ENCODE results near the gene MAP3K3. TPM values are rescaled to one million over a fixed set of nuclear protein-coding genes. Genes with fewer than 3 reads are reported as not detected.
A peak's percentile ranks its signal among the peaks of the same experiment; 100 is the strongest.

The MAP3K3 gene
- total RNA-seq, 4 donors from 2014 or later, result 21.8 to 58.7 (median 29.7) TPM

GRCh38 chr17:63741143-63741407 is 118.9 kb downstream of the MAP3K3 start:
- ATAC-seq, result peak; percentile 24 to 35
- peak overlapping the region; percentile 77 to 85 (median 82) for H3K4me3 ChIP-seq
- in situ Hi-C loops (cut with MboI; ENCODE audit: low sequenced_read_pairs in 4 of 4), result no loop called here
- peaks cover under 1 to 17% of the 10 kb centered on the region in 2 donors for H3K36me3 ChIP-seq
- H3K9me3 ChIP-seq, result no peaks in the 10 kb centered on the region
- TF ChIP-seq CTCF (IDR thresholded peaks at IDR 0.05 in 4 of 5, conservative IDR thresholded peaks at IDR 0.05 in 1 of 5) (no peak), POLR2A (IDR thresholded peaks at IDR 0.05) (no peak)
- peaks cover 14 to 16% of the 10 kb centered on the region in 2 donors for H3K4me1 ChIP-seq
- intact Hi-C loops (cut with DNase I; ENCODE audit: low total_unique reads), result loop anchor here (1.0 to 10.0 kb wide), 4 partner anchors 32 to 190 kb away; partner anchors contain the start of genes CCDC47, DCAF7, MAP3K3 and SMARCD2
- H3K27me3 ChIP-seq, result no peaks in the 10 kb centered on the region
- peak overlapping the region; percentile 86 to 92 (median 90) for H3K27ac ChIP-seq
- no peak for DNase-seq

- Histone ChIP-seq H3K4me3 (peak within 1 kb of the TSS; percentile 77 to 85 (median 82)), H3K27me3 (no peaks in the 10 kb centered on the region), H3K36me3 (peaks cover 3 to 22% of the 10 kb centered on the region in 2 donors), H3K27ac (peak within 1 kb of the TSS; percentile 86 to 92 (median 90)), H3K9me3 (no peaks in the 10 kb centered on the region), H3K4me1 (peaks cover 14% of the 10 kb centered on the region in 2 donors)
- intact Hi-C loops (cut with DNase I; ENCODE audit: low total_unique reads) (loop anchor here (1.0 to 10.0 kb wide), 4 partner anchors 32 to 191 kb away; partner anchors contain the start of genes CCDC47, DCAF7, MAP3K3 and SMARCD2), in situ Hi-C loops (cut with MboI; ENCODE audit: low sequenced_read_pairs in 4 of 4) (no loop called here)
- ATAC-seq (peak; percentile 94 to 98), DNase-seq (peak; percentile 98 to 99)
- TF ChIP-seq CTCF (IDR thresholded peaks at IDR 0.05 in 4 of 5, conservative IDR thresholded peaks at IDR 0.05 in 1 of 5) (no peak), POLR2A (IDR thresholded peaks at IDR 0.05) (peak; percentile 58 to 72)
Measured at GRCh38 chr17:63741408-63742173, 119.4 kb downstream of the MAP3K3 start, which contains the start of gene STRADA. TSS of gene STRADA (minus strand) at chr17:63741799. CDS start at chr17:63728369, 13,430 bp downstream.

Other genes starting within 250 kb of the MAP3K3 start
- gene CYB561, start 176.1 kb upstream of the MAP3K3 start, total RNA-seq, result 1 to 10 TPM; 2.2 to 6.5 (median 3.9) TPM
- 1 to 10 TPM; 1.7 to 6.3 (median 4.8) TPM for gene ACE, start 145.4 kb upstream of the MAP3K3 start, total RNA-seq
- not detected for gene KCNH6, start 99.1 kb upstream of the MAP3K3 start, total RNA-seq
- gene DCAF7, start 71.9 kb upstream of the MAP3K3 start, total RNA-seq, result 10 to 100 TPM; 16.5 to 34.1 (median 22.0) TPM
- 10 to 100 TPM; 28.7 to 37.4 (median 30.6) TPM for gene TACO1, start 21.5 kb upstream of the MAP3K3 start, total RNA-seq
- gene LIMD2, start 77.7 kb downstream of the MAP3K3 start, total RNA-seq, result 1 to 10 TPM in 3 of 4 donors, under 1 TPM in 1; 0.97 to 2.8 (median 1.5) TPM
- 10 to 100 TPM in 1 of 4 donors, 1 to 10 TPM in 3; 7.5 to 15.0 (median 8.6) TPM for gene STRADA, start 119.4 kb downstream of the MAP3K3 start, total RNA-seq
- gene CCDC47, start 151.2 kb downstream of the MAP3K3 start, total RNA-seq, result 100 to 1,000 TPM in 1 of 4 donors, 10 to 100 TPM in 3; 81.0 to 110 (median 86.8) TPM
- 10 to 100 TPM; 35.9 to 71.6 (median 56.8) TPM for gene DDX42, start 151.8 kb downstream of the MAP3K3 start, total RNA-seq
- gene PSMC5, start 205.0 kb downstream of the MAP3K3 start, total RNA-seq, result 100 to 1,000 TPM; 103 to 153 (median 123) TPM
- 10 to 100 TPM; 24.6 to 46.3 (median 34.9) TPM for gene FTSJ3, start 205.2 kb downstream of the MAP3K3 start, total RNA-seq
- gene SMARCD2, start 220.3 kb downstream of the MAP3K3 start, total RNA-seq, result 10 to 100 TPM; 30.2 to 64.3 (median 44.9) TPM

All from gastrocnemius medialis (tissue), 4 donors.